HEK293 (cell line): ENCODE data around the gene LRRC8C.

Experiments
- CTCF ChIA-PET: fragments of 350-600 bp; formaldehyde crosslinking; extraction: SDS; loops from one replicate; lab custom pipeline; 2021; ENCODE audit warnings: antibody characterized with exemption; lab: Yijun Ruan, JAX
- POLR2A ChIA-PET: fragments of 300-600 bp; formaldehyde crosslinking; extraction: SDS; loops from one replicate; lab custom pipeline; 2020; ENCODE audit warnings: antibody characterized with exemption, inconsistent platforms; lab: Yijun Ruan, JAX
- H3K27ac ChIP-seq: fragments of 200-500 bp; sonication (Bioruptor generic); 2 replicates; pipeline ENCODE4 v1.5.1; 2014; ENCODE audit warnings: low read depth, low read length, control low read depth, inconsistent platforms; ENCODE audit errors: extremely low read depth
- H3K36me3 ChIP-seq, 2 experiments: fragments of 200-500 bp in 1 of 2; sonication (Bioruptor generic) in 1 of 2; 1 replicate in 1 of 2; 2 replicates in 1 of 2; pipeline ENCODE4 v1.5.1; 2014 to 2017; ENCODE audit warnings: inconsistent platforms in 2 of 2, low read length in 2 of 2; ENCODE audit not compliant: control insufficient read depth in 2 of 2, insufficient read depth in 1 of 2
- H3K4me1 ChIP-seq: fragments of 200-500 bp; sonication (Bioruptor generic); 2 replicates; pipeline ENCODE4 v1.5.1; 2014; ENCODE audit warnings: mild to moderate bottlenecking, low read length, inconsistent platforms; ENCODE audit not compliant: control insufficient read depth, insufficient read depth
- H3K4me3 ChIP-seq: 2 replicates; pipeline ENCODE4 v1.5.1; 2011; ENCODE audit warnings: low read depth, mild to moderate bottlenecking, control low read depth, low read length, moderate library complexity
- H3K9me3 ChIP-seq: fragments of 200-500 bp; sonication (Bioruptor generic); 2 replicates; pipeline ENCODE4 v1.5.1; 2014; ENCODE audit warnings: low read depth, low read length, inconsistent platforms; ENCODE audit not compliant: control insufficient read depth, insufficient read depth
- GLIS1 ChIP-seq: fragments of 450-650 bp; formaldehyde crosslinking; IDR thresholded peaks from 2 replicates; pipeline ENCODE4 v1.5.1; 2016; ENCODE audit warnings: missing biosample characterization, missing genetic modification characterization
- MYNN ChIP-seq: fragments of 450-650 bp; formaldehyde crosslinking; IDR thresholded peaks from 2 replicates; pipeline ENCODE4 v1.5.1; 2016; ENCODE audit warnings: missing biosample characterization, missing genetic modification characterization, borderline replicate concordance
- OSR2 ChIP-seq: fragments of 450-650 bp; formaldehyde crosslinking; IDR thresholded peaks from 2 replicates; pipeline ENCODE4 v1.5.1; 2016; ENCODE audit warnings: missing biosample characterization, missing genetic modification characterization
- PRDM4 ChIP-seq: fragments of 450-650 bp; formaldehyde crosslinking; IDR thresholded peaks from 2 replicates; pipeline ENCODE4 v1.5.1; 2017; ENCODE audit warnings: missing biosample characterization, missing genetic modification characterization
- PRDM6 ChIP-seq: fragments of 450-650 bp; formaldehyde crosslinking; IDR thresholded peaks from 2 replicates; pipeline ENCODE4 v1.5.1; 2017; ENCODE audit warnings: missing biosample characterization, missing genetic modification characterization
- ZBTB21 ChIP-seq: fragments of 450-650 bp; formaldehyde crosslinking; IDR thresholded peaks from 2 replicates; pipeline ENCODE4 v1.5.1; 2017; ENCODE audit warnings: missing biosample characterization, missing genetic modification characterization
- ZBTB6 ChIP-seq: fragments of 450-650 bp; formaldehyde crosslinking; IDR thresholded peaks from 2 replicates; pipeline ENCODE4 v1.5.1; 2017; ENCODE audit warnings: missing biosample characterization, missing genetic modification characterization
- ZBTB7A ChIP-seq: fragments of 450-650 bp; formaldehyde crosslinking; IDR thresholded peaks from 2 replicates; pipeline ENCODE4 v1.5.1; 2016; ENCODE audit warnings: low read depth, missing biosample characterization, missing genetic modification characterization
- ZNF10 ChIP-seq: fragments of 450-650 bp; formaldehyde crosslinking; IDR thresholded peaks from 2 replicates; pipeline ENCODE4 v1.5.1; 2017; ENCODE audit warnings: missing biosample characterization, missing genetic modification characterization
- ZNF488 ChIP-seq: fragments of 450-650 bp; formaldehyde crosslinking; IDR thresholded peaks from 2 replicates; pipeline ENCODE4 v1.5.1; 2016; ENCODE audit warnings: missing biosample characterization, missing genetic modification characterization
- ZNF501 ChIP-seq: fragments of 450-650 bp; formaldehyde crosslinking; IDR thresholded peaks from 2 replicates; pipeline ENCODE4 v1.5.1; 2016; ENCODE audit warnings: missing biosample characterization, missing genetic modification characterization
- ZNF560 ChIP-seq: fragments of 450-650 bp; formaldehyde crosslinking; IDR thresholded peaks from 2 replicates; pipeline ENCODE4 v1.5.1; 2017; ENCODE audit warnings: missing biosample characterization, missing genetic modification characterization, borderline replicate concordance
- ZNF645 ChIP-seq: fragments of 450-650 bp; formaldehyde crosslinking; IDR thresholded peaks from 2 replicates; pipeline ENCODE4; 2016; ENCODE audit warnings: missing biosample characterization, missing genetic modification characterization
- ZNF664 ChIP-seq: fragments of 450-650 bp; formaldehyde crosslinking; IDR thresholded peaks from 2 replicates; pipeline ENCODE4 v1.5.1; 2016; ENCODE audit warnings: missing biosample characterization, missing genetic modification characterization
- ZNF747 ChIP-seq: fragments of 450-650 bp; formaldehyde crosslinking; IDR thresholded peaks from 2 replicates; pipeline ENCODE4 v1.5.1; 2016; ENCODE audit warnings: missing biosample characterization, missing genetic modification characterization
- ZNF837 ChIP-seq: fragments of 450-650 bp; formaldehyde crosslinking; IDR thresholded peaks from 2 replicates; pipeline ENCODE4 v1.5.1; 2016; ENCODE audit warnings: missing biosample characterization, missing genetic modification characterization
- ZSCAN30 ChIP-seq: fragments of 450-650 bp; IDR thresholded peaks from 2 replicates; pipeline ENCODE4 v1.5.1; 2018; ENCODE audit warnings: missing biosample characterization, mild to moderate bottlenecking, missing genetic modification characterization, moderate library complexity

Gene LRRC8C

GRCh38 chr1:89698624-89699023 lies 65.7 kb downstream of the LRRC8C start:
- Histone ChIP-seq H3K27ac (no peak overlapping the region), H3K36me3 (no peaks in the 10 kb centered on the region), H3K4me3 (no peak overlapping the region), H3K9me3 (no peaks in the 10 kb centered on the region), H3K4me1 (peaks cover 3% of the 10 kb centered on the region; the same call in 1 of the 2 replicates)
- CTCF ChIA-PET: interaction anchor here (0.7 kb wide), 1 partner anchor 23 kb away, joined by 3 read pairs; no protein-coding TSS in a partner anchor
- POLR2A ChIA-PET: no interaction called here
- TF ChIP-seq PRDM6: peak; percentile 74
- TF ChIP-seq GLIS1 (tag by site-specific recombination): no peak

GRCh38 chr1:89699451-89699986 lies 66.6 kb downstream of the LRRC8C start:
- no peaks in the 10 kb centered on the region for H3K36me3 ChIP-seq
- no peaks in the 10 kb centered on the region for H3K9me3 ChIP-seq
- H3K27ac ChIP-seq: no peak overlapping the region
- ChIA-PET POLR2A (no interaction called here), CTCF (no interaction called here)
- TF ChIP-seq ZBTB21 (tag by site-specific recombination): no peak
- no peak for TF ChIP-seq ZNF645 (tag by site-specific recombination)
- TF ChIP-seq ZBTB7A (tag by site-specific recombination): no peak
- no peak for TF ChIP-seq ZBTB6
- TF ChIP-seq ZNF501: no peak
- no peak for TF ChIP-seq OSR2
- no peak for TF ChIP-seq ZNF837 (tag by site-specific recombination)
- no peak for TF ChIP-seq ZNF488 (tag by site-specific recombination)
- TF ChIP-seq ZNF560 (tag by site-specific recombination): no peak
- no peak overlapping the region for H3K4me3 ChIP-seq
- H3K4me1 ChIP-seq: peaks cover 3% of the 10 kb centered on the region; the same call in 1 of the 2 replicates

GRCh38 chr1:89701746-89702241 lies 68.9 kb downstream of the LRRC8C start:
- TF ChIP-seq ZNF664 (tag by site-specific recombination): no peak
- TF ChIP-seq ZNF10 (tag by site-specific recombination): peak; percentile 93
- peak; percentile 98 for TF ChIP-seq MYNN
- peak; percentile 97 for TF ChIP-seq OSR2
- TF ChIP-seq PRDM4: peak; percentile 57; the same call in 1 of the 2 replicates
- peak; percentile 90 for TF ChIP-seq ZBTB6
- no peak for TF ChIP-seq ZNF747
- TF ChIP-seq ZSCAN30 (tag by site-specific recombination): peak; percentile 73; the same call in 1 of the 2 replicates
- POLR2A ChIA-PET: no interaction called here
- CTCF ChIA-PET: no interaction called here
- Histone ChIP-seq H3K9me3 (no peaks in the 10 kb centered on the region), H3K4me3 (no peak overlapping the region), H3K4me1 (peaks cover 7% of the 10 kb centered on the region; the same call in 1 of the 2 replicates), H3K36me3 (no peaks in the 10 kb centered on the region), H3K27ac (no peak overlapping the region)
